Tibial artery (tissue), 4 donors: ENCODE measurements around the gene ARFIP1.

Experiments used
- DNase-seq, 2 donors: peaks; one replicate each; pipeline ENCODE4 v3.0.0-alpha.2; 2019
- H3K27ac ChIP-seq, 2 donors: fragments of 200-600 bp; sonication (generic) in 1 of 2; 1 replicate in 1 of 2; 2 replicates in 1 of 2; pipeline ENCODE4 v1.5.1; 2018 to 2019; ENCODE audit warnings: mild to moderate bottlenecking in 1 of 2
- H3K27me3 ChIP-seq, 2 donors: fragments of 200-600 bp; sonication (generic) in 1 of 2; one replicate each; pipeline versions ENCODE4 v1.5.1 to v1.6.0; 2016 to 2019
- H3K36me3 ChIP-seq, 3 donors: fragments of 200-600 bp; sonication (generic) in 2 of 3; one replicate each; pipeline ENCODE4 v1.5.1; 2016 to 2019; ENCODE audit warnings: mild to moderate bottlenecking in 2 of 3
- H3K4me1 ChIP-seq, 4 donors: fragments of 200-600 bp; sonication (generic) in 2 of 4; 1 replicate in 3 of 4; 2 replicates in 1 of 4; pipeline ENCODE4 v1.5.1; 2016 to 2019
- H3K4me3 ChIP-seq, 2 donors: fragments of 200-600 bp; sonication (generic) in 1 of 2; 1 replicate in 1 of 2; 2 replicates in 1 of 2; pipeline ENCODE4 v1.5.1; 2018 to 2019; ENCODE audit warnings: mild to moderate bottlenecking in 2 of 2
- H3K9me3 ChIP-seq, 3 donors: fragments of 200-600 bp; sonication (generic) in 1 of 3; one replicate each; pipeline ENCODE4 v1.5.1; 2016 to 2019
- CTCF ChIP-seq, 2 experiments: fragments of 200-600 bp in 1 of 2; fragments of 450-650 bp in 1 of 2; IDR thresholded peaks; one replicate each; pipeline ENCODE4 v1.5.1; 2017 to 2019; ENCODE audit warnings: antibody characterized with exemption in 2 of 2, mild to moderate bottlenecking in 1 of 2, moderate library complexity in 1 of 2
- intact Hi-C: fragments of 100-400 bp; cut with DNase I; formaldehyde crosslinking; loops from one replicate; pipeline ENCODE4 v1.15.0; 2023; ENCODE audit warnings: low total_unique reads

Gene ARFIP1

GRCh38 chr4:152956650-152957436, 177.1 kb downstream of the ARFIP1 start:
- Histone ChIP-seq H3K9me3 (no peaks in the 10 kb centered on the region), H3K27me3 (no peaks in the 10 kb centered on the region), H3K4me1 (peaks cover 0 to 12% (median 8%) of the 10 kb centered on the region in 4 donors), H3K4me3 (no peak overlapping the region), H3K27ac (no peak overlapping the region), H3K36me3 (peaks cover 0 to 5% (median 0%) of the 10 kb centered on the region in 3 donors)
- DNase-seq, result no peak
- intact Hi-C loops, result no loop called here
- no peak for TF ChIP-seq CTCF (IDR thresholded peaks at IDR 0.05)

- DNase-seq, result peak in 1 of 2 donors; percentile 67
- peaks cover 0 to 13% (median 8%) of the 10 kb centered on the region in 4 donors for H3K4me1 ChIP-seq
- intact Hi-C loops, result no loop called here
- H3K4me3 ChIP-seq, result no peak overlapping the region
- H3K36me3 ChIP-seq, result peaks cover 0 to 5% (median 0%) of the 10 kb centered on the region in 3 donors
- no peaks in the 10 kb centered on the region for H3K9me3 ChIP-seq
- TF ChIP-seq CTCF (IDR thresholded peaks at IDR 0.05), result no peak
- H3K27ac ChIP-seq, result no peak overlapping the region
- no peaks in the 10 kb centered on the region for H3K27me3 ChIP-seq
Observed at GRCh38 chr4:152957437-152958171, 177.8 kb downstream of the ARFIP1 start.

- H3K4me1 ChIP-seq, result peaks cover 0 to 13% (median 8%) of the 10 kb centered on the region in 4 donors
- no peak overlapping the region for H3K27ac ChIP-seq
- no peaks in the 10 kb centered on the region for H3K36me3 ChIP-seq
- no peak for DNase-seq
- TF ChIP-seq CTCF (IDR thresholded peaks at IDR 0.05), result no peak
- no peak overlapping the region for H3K4me3 ChIP-seq
- no peaks in the 10 kb centered on the region for H3K27me3 ChIP-seq
- intact Hi-C loops, result no loop called here
- no peaks in the 10 kb centered on the region for H3K9me3 ChIP-seq
Observed at GRCh38 chr4:152959080-152959479, 179.3 kb downstream of the ARFIP1 start.

- H3K9me3 ChIP-seq, result no peaks in the 10 kb centered on the region
- no peaks in the 10 kb centered on the region for H3K27me3 ChIP-seq
- no peak overlapping the region for H3K27ac ChIP-seq
- intact Hi-C loops, result no loop called here
- TF ChIP-seq CTCF (IDR thresholded peaks at IDR 0.05), result no peak
- peaks cover 0 to 13% (median 8%) of the 10 kb centered on the region in 4 donors for H3K4me1 ChIP-seq
- no peak for DNase-seq
- no peaks in the 10 kb centered on the region for H3K36me3 ChIP-seq
- no peak overlapping the region for H3K4me3 ChIP-seq
Observed at GRCh38 chr4:152960082-152960481, 180.3 kb downstream of the ARFIP1 start.

- peak overlapping the region; percentile 64 to 73 for H3K27ac ChIP-seq
Observed at GRCh38 chr4:152961014-152961772, 181.4 kb downstream of the ARFIP1 start.

More at GRCh38 chr4:152961014-152961772, 181.4 kb downstream of the ARFIP1 start:
- H3K36me3 ChIP-seq, result no peaks in the 10 kb centered on the region
- H3K9me3 ChIP-seq, result no peaks in the 10 kb centered on the region
- TF ChIP-seq CTCF (IDR thresholded peaks at IDR 0.05), result no peak
- peaks cover 0 to 13% (median 8%) of the 10 kb centered on the region in 4 donors for H3K4me1 ChIP-seq
- intact Hi-C loops, result no loop called here
- no peaks in the 10 kb centered on the region for H3K27me3 ChIP-seq
- no peak overlapping the region for H3K4me3 ChIP-seq
- peak in 1 of 2 donors; percentile 70 for DNase-seq
